GM19397 (cell line): ENCODE results near the gene SEPTIN12.
"Not testable (repeated sequence)": the region's sequence is repeated elsewhere in the genome, so short reads cannot be mapped to it uniquely, and the experiment has no call there.

Experiments
- ATAC-seq: cut with Tn5 transposase; IDR thresholded peaks from one replicate; pipeline ENCODE4 v1.9.1; 2021; ENCODE audit warnings: mild to moderate bottlenecking, moderate library complexity; ENCODE audit not compliant: unreplicated experiment

Gene SEPTIN12

GRCh38 chr16:4785758-4786433, 2.2 kb downstream of the SEPTIN12 start:
- ATAC-seq, result no peak

GRCh38 chr16:4784444-4784987, 3.6 kb downstream of the SEPTIN12 start:
- not testable (repeated sequence) for ATAC-seq

DNA sequence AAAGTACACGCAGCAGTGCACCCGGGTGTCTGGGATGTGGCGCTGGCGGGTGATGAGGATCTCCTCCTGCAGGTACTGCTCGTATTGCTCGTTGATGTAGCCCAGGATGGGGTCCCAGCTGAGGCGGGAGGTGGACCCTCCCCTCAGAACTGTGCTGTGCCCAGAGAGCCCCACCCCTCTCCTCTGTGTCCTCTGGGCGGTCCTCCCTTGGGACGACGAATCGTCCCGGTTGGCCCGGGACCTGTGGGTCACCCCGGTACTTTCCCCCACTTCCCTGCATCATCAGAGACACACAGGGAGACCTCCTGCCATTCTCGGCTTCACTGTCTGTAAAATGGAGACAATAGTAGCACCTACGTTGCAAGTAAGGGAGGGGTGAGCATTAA, 4.2 kb downstream of the SEPTIN12 start:
- no peak for ATAC-seq

- ATAC-seq, result no peak
Observed at GRCh38 chr16:4783251-4783950, 4.7 kb downstream of the SEPTIN12 start.

DNA sequence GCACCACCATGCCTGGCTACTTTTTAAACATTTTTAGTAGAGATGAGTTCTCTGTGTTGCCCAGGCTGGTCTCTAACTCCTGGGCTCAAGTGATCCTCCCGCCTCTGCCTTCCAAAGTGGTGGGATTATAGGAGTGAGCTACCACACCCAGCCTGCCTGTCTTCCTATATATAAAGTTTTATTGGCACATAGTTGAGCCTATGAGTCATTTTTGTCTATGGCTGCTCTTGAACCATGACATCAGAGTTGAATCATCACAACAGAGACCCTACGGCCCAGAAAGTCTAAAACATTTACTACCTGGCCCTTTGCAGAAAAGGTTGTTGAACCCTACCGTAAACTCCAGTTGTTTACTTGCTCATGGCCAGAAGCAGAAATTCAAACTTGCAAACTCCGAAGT, 7.9 kb downstream of the SEPTIN12 start:
- no peak for ATAC-seq

- no peak for ATAC-seq
Observed at GRCh38 chr16:4778050-4778392, 10.1 kb downstream of the SEPTIN12 start.

DNA sequence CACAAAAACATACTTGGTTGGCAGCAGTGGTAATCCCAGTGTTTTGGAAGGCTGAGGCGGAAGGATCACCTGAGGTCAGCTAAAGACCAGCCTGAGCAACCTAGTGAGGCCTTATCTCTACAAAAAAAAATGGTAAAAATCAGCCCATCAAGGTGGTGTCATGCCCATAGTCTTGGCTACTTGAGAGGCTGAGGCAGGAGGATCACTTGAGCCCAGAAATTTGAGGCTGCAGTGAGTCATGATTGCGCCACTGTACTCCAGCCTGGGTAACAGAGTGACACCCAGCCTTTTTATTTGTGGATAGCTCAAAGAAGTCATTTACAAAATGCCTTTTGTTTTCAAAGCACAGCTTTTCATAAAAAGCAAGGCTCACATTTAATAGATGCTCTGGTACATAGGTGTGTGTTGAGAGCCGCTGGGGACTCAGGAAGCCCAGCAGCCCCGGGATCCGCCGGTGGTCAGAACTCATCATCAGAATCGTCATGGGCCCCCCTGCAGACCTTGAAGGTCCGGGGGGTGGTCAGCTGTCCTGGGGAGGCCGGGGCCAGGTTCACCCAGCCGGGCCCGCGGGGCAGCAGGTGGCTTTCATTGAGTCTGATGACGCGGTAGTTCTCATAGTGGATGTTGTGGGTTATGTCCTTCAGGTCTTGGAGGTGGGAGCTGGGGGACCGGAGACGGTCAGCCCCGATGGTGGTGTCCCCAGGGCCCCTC, 10.7 kb downstream of the SEPTIN12 start:
- no peak for ATAC-seq

DNA sequence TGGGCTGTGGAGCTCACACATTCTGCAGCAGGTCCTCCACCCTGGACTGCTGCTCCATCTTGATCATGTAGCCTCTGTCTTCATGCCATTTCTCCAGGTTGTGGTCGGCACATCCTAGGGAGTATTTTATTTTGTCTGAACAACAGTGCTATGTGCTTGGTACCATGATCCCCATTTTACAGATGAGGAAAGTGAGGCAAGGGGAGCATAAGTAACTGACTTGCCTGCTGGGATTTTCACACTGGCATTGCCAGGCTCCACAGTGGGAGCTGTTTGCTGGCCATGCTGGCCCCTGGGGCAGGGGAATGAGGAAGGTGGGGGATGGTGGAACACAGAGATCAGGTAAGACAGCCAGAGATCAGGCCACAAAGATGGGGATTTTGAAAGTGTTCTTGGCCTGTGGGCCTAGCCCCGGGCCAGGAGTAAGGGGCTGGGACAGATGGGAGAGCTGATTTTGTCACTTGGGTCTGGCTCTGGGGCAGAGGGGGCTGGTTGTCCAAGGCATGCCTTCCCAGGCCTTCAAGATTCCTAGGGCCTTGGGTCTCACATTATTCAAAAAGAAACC, 11.9 kb downstream of the SEPTIN12 start:
- ATAC-seq, result no peak

DNA sequence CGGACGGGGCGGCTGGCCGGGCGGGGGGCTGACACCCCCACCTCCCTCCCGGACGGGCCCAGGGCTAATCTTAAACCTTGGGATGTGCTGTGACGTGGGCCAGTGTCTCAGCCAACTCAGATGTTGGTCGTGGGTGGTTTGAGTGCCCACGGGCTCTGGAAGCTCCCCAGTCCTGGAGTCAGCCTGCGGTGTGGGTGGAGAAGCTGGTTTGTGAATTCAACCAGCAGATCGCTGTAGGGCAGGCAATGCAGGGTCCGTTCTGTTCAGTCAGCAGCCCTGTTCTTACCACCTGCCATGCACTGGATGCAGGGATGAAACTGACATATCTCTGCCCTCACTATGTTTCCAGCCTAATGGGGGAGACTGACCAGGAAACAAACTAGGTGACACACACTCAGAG, 13.1 kb downstream of the SEPTIN12 start:
- no peak for ATAC-seq

GRCh38 chr16:4772351-4772750, 15.8 kb downstream of the SEPTIN12 start:
- ATAC-seq, result no peak

- no peak for ATAC-seq
Observed at GRCh38 chr16:4771646-4772045, 16.5 kb downstream of the SEPTIN12 start.

- ATAC-seq, result no peak
Observed at GRCh38 chr16:4769306-4769638, 18.9 kb downstream of the SEPTIN12 start.

GRCh38 chr16:4768549-4769305, 19.4 kb downstream of the SEPTIN12 start:
- ATAC-seq, result peak; percentile 69

DNA sequence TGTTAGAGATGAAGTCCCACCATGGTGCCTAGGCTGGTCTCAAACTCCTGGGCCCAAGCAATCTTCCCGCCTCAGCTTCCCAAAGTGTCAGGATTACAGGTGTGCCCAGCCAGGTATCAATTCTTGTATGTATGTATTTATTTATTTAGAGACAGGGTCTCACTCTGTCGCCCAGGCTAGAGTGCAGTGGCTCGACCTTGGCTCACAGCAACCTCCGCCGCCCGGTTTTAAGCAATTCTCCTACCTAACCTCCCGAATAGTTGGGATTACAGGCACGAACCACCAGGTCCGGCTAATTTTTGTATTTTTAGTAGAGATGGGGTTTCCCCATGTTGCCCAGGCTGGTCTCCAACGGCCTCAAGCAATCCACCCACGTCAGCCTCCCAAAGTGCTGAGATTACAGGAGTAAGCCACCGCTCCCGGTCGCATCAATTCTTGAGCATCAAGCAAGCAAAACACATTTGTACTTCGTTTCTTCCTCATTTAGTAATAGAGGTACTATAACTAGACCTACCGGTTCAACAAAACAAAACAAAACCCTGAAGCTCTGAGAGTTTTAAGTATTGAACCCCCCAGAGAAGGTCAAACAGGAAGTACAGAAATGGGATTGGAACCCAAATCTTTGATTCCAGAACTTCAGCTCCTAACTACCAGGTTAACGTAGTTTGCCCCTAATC, 20.1 kb downstream of the SEPTIN12 start:
- ATAC-seq, result no peak

- peak; percentile 81 for ATAC-seq
Observed at GRCh38 chr16:4766875-4767628, 21.1 kb downstream of the SEPTIN12 start, which contains the start of gene ZNF500. Gene ZNF500, minus strand, starts transcription at chr16:4767162. Its CDS starts 1,184 bp downstream, at chr16:4765978.

- no peak for ATAC-seq
Observed at GRCh38 chr16:4765511-4766474, 22.4 kb downstream of the SEPTIN12 start.

DNA sequence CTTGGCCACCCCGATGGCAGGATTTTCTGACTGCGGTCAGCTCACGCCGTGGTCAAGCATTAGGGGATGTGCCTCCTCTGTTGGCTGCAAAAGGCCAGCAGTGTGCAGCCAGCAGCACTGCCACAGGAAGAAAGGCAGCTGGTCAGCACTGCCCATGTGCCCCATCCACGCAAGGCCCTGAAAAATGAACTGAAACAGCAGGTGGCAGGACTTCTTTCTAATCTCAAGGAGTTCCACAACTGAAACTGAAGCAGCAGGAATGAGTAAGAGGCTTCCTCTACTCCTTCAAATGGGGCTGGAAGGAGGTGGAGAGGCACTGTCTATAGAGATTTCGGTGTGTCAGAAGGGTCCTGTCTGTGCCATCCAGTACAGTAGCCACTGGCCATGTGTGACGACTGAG, 24.4 kb downstream of the SEPTIN12 start:
- no peak for ATAC-seq

- ATAC-seq, result no peak
Observed at GRCh38 chr16:4762205-4762604, 25.9 kb downstream of the SEPTIN12 start.
